GM21786 (cell line): Measurements from ENCODE around the gene ZNF688.

Experiments
- ATAC-seq: cut with Tn5 transposase; IDR thresholded peaks from one replicate; pipeline ENCODE4 v1.9.1; 2021; ENCODE audit not compliant: unreplicated experiment

ZNF688 gene

DNA sequence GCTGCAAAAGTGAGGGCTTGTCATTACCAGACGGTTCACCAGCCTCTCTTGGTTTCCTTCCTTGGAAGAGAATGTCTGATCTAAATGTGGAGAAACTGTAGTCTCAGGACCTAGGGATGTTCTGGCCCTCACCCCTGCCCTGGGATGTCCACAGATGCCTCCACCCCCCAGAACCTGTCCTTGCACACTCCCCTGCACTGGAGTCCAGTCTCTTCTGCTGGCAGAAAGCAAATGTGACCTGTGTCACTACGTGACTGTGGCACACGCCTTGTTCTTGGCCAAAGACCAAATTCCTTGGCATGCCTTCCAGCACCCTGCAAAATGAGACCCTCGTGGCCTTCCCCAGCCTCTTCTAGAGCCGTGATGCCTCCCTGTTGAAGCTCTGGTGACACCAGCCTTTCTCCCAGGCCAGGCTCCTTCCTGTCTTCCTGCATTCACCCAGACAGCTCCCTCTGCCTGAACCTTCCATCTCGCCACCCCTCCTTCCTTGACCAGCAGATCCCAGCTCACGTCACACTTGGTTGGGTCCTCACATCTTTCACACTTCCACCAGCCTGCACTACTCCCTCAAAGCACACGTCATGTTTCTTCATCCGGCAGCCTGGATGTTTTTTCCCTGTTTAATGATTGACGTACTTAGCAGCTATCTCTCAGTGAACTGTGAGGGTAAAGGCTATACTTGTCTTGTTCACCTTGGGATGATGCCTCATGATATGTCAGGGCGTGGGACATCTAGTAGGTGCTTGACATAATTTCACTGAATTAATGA is 49.5 kb downstream of the ZNF688 start:
- no peak for ATAC-seq

DNA sequence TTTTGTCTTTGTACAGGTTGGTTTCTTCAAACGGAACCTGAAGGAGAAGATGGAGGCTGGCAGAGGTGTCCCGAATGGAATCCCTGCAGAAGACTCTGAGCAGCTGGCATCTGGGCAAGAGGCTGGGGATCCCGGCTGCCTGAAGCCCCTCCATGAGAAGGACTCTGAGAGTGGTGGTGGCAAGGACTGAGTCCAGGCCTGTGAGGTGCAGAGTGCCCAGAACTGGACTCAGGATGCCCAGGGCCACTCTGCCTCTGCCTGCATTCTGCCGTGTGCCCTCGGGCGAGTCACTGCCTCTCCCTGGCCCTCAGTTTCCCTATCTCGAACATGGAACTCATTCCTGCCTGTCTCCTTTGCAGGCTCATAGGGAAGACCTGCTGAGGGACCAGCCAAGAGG is 50.0 kb downstream of the ZNF688 start:
- ATAC-seq = no peak
